Stimulated activated CD4-positive, alpha-beta T cell treated with anti-CD3 and anti-CD28 coated beads, Interleukin-1b, Interleukin-23, amount 100 ng/mL, for 24 hours (primary cell): ENCODE results near the gene LPAR1.

ENCODE experiments used
- DNase-seq, 4 experiments: peaks; one replicate each; pipeline ENCODE4 v3.0.0-alpha.2; 2020; ENCODE audit warnings: low read depth in 4 of 4, low spot score in 1 of 4

The LPAR1 gene

DNA sequence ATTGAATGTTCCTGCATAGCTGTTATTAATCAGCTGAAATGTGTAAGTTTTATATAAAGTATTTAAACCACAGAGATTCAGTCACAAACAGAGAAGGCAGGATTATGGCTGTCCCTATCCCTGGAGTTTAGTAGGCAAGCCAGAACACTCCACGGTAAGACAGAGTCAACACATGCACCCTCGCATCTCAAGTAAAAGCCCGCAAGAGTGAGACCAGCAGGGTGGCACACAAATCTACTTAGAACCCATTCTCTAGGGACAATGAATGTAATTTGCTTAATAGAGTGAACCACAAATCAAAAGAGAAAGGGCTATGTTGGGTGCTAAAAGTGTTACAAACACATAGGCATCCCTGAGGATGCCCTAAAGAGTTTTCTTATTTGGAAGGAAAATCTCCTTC, 35.1 kb downstream of the LPAR1 start:
- DNase-seq, result no peak

DNA sequence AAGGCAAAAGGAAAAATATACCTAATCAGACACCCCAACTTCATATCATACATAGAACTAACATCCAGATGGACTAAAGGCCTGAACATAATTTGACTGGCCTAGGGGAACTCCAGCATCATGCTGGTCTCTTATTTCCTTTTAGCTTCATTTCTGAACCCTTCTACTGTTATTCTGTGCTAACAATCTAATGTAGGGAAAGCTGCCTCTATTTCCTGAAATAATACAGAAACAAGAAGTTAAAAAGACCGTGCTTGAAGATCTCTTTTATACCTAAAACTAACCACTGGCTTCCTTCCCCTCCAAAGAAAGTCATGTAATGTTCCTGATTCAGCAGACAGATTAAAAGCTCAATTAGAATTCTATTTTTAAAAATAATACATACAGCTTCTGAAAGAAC, 36.7 kb downstream of the LPAR1 start:
- no peak for DNase-seq

DNA sequence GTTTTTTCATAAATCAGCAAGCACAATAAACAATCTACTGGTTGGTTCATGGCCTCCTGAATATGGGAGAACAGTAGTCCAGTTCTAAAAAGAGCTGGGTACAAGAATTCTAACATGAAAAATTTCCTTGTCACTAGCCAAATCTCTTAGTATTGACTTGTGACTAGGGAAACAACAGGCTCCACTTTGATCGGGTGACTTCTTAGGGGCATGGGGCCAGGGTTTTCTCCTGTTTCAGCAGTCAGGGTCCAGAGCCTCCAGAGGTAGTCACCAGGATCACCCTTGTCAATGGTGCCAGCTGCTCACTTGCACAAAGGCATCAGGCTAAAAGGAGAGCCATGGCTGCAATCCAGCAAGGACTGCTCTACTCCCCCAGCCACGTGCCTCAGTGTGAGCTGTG, 38.1 kb downstream of the LPAR1 start:
- DNase-seq, result no peak

DNA sequence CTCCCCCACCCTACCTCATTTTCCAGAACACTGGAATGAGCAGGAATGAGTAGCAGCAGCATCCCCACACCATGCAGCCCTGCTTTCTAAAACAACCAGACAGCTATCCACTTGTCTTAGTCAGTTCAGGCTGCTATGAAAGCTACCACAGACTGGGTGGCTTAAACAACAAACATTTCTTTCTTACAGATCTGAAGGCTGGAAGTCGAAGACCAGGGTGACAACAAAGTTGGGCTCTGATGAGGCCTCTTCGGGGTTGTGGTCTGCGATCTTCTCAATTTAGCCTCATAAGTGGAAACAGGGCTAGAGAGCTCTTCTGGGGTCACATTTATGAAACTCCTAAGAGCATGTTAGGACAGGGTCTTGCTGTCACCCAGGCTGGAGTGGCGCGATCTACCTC, 38.9 kb downstream of the LPAR1 start:
- DNase-seq, result no peak

DNA sequence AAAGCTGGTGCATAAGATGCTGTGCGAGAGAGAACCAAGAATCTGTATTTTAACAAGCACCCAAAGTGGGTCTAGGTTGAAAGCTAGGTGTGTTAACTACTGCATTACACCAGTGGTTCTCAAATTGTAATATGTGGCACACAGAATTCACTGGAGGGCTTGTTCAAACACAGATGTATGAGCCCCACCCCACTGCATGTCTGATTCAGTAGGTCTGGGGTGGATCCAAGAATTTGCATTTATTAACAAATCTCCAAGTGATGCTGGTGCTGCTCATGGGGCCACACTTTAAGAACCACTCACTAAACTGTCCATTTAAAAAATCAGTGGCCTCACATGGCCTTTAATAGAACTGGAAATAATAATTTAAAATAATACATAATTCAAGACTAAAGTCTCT, 40.4 kb downstream of the LPAR1 start:
- no peak for DNase-seq

DNA sequence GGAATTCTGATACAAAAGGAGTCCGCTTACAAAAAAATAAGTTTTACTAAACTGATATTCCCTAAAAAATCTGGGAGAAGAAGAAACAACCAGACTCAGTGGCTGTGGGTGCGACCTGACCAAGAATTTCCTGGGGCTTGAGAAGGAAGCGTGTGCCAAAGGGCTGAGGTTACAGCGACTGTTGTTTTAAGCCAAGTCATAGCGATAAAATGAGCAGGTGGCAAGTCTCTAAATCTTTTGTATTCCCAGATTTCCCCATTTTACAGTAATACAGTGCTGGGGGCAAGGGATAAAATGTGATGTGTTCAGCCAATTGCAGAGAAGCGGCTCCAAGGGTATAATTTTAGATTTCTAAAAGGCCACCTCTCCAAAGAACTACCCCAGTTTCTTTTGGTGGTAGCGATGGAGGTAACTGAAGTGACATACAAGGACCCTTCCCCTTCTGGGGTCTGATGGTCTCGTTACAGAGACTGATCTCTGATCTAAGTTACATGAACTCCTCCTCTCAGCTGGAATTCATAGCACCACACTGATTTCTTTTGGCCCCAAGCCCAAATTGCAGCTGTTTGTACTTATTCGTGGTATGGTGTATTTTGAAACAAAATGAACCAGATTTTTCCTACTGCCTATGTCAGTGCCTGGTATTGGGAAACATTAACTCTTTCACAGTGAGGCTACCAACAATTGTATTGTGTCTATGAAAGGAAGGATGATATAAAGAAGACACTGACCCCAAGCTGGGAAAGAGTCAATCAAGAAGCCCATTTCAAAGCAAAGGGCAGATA, 41.6 kb downstream of the LPAR1 start:
- DNase-seq, result no peak

DNA sequence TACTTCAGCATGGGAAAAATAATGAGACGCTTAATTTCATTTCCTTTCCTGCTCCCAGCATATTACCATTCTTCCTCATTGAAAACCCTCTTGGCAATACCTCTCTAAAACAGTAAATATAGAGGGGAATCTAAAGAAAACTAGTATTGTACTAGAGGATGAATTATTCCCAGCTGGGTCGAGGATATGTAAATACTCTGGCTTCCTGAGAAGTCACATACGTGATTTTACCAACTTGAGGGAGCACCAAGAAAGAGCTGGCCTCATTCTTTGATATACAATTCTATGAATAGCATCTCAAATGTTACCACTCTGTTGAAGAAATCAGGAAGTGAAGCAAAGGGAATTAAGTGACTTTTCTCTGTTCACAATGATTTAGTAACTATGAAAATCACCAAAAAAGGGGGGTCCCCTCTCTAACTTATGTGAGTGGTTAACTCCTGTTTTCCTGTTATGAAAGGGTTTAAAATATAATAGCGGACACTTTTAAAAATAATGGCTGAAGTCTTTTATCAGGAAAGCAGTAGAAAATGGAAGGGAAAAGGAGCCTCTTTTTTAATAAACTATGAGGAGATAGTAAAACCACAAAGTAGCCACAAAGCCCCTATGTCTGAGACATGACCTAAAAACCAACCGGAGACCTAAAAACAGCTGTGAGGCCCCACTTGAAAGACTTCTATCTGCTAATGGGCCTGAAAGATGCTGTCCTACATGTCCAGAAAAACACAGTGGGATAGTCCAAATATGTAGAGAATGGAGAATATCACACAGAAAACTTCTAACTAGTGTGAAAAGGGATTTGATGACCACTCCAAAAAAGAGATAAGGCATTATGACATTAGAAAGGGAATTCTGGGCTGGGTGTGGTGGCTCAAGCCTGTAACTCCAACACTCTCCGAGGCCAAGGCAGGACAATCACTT, 42.6 kb downstream of the LPAR1 start:
- DNase-seq, result no peak

DNA sequence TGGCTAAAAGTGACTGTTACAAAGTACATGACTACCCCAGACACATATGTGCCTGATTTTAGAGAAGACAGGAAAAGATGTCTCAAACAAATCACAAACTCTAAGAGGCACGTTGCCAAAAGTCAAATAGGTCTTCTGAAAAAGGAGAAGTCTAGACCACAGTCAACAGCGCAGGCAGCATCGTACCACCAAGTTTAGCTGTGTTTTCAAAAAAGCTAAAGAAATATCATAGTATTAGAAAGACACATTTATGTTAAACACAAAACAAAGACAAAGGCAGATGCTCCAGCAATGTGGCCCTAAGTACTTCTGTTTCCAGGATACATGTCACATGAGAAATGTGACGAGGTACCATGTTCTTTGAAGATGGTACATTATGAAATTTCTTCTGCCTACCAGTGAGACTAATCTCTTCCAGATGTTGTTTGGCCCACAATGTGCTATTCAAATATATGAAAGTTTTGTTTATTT, 43.5 kb downstream of the LPAR1 start:
- DNase-seq, result no peak

DNA sequence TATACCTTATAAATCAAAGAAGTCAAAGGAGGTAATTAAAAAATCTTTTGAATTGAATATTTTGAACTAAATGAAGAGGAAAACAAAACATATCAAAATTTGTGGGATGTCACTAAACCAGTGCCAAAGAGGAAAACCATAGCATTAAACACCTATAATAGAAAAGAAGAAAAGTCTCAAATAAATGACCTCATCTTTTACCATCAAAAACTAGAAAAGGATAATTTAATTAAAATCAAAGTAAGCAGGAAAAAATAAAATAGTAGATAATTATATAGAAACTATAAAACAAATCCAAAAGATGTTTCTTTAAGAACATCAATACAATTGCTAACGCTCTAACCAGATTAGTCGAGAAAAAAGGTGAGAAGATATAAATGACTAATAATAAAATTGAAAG, 47.8 kb downstream of the LPAR1 start:
- no peak for DNase-seq

DNA sequence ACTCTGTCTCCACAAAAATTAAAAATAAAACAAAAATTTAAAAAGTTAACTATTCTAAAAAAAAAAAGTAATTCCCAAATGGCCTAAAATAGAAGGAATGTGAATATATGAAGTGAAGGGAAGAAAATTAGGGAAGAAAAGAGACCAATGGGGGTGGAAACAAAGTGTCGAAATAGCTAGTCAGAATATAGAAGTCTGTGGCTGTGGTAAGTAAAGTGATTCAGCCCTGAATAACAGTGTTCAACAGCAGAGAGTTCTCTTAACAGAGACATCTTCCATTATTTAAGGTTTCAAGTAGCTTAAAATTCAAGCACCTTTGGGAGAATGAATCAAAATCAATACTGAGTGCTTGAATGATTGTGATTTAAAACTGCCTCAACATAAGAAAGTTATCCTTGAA, 51.7 kb downstream of the LPAR1 start:
- no peak for DNase-seq

DNA sequence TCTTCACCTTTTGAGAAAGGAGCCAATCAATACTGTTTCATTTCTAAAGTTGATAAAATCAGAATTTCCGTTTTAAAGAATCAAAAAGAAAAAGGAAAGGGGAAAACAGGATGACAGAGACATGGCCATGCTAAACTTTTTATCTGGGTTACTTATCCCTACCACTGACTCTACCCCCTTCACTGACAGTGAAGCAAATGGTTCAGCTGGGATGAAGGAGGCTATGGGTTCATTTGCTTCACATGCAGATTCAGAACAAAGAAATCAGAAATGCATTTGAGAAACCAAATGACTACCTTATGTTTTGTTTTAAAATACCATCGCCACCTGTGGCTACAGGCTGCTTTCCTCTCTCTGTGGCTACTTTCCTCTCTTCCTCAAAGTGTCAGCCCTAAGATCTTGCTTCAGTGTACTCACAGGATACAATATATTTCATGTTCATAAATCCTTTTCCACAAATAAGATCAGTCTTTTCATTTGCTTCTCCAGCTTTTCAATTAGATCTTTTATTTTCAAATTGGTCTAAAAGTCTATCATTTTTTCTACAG, 53.3 kb downstream of the LPAR1 start:
- DNase-seq, result no peak

DNA sequence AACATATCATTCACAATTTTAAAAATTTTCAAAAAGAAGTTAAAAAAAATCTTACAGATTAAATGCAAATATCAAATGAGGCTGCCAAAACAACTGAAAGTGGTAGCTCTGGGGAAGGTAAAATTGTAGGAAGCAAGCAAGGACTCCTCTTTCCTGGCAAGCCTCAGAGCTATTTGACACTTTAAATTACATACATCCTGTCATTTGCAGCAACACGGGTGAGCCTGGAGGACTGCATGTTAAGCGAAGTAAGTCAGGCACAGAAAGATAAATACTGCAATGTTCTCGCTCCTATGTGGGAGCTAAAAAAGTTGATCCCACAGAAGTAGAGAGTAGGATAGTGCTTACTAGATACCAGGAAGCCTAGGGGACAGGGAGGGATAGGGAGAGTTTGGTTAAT, 58.0 kb downstream of the LPAR1 start:
- no peak for DNase-seq

DNA sequence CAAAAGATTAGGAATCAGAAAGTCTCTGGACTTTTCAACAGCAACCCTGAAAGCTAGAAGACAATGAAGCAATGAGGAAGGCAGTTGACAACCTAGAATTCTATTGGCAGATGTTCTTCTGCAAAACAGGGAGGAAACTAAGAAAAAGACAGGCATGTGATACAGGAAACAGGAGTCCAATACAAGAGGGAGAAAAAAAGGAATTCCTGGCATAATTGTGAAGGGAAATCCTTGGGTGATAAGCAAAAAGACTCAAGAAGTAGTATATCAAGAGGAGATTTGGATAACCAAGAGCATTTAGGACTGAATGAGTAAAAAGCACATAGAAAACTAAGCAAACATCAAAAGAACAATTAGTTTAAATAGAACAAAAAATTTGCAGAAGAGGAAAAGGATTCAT, 58.6 kb downstream of the LPAR1 start:
- no peak for DNase-seq

DNA sequence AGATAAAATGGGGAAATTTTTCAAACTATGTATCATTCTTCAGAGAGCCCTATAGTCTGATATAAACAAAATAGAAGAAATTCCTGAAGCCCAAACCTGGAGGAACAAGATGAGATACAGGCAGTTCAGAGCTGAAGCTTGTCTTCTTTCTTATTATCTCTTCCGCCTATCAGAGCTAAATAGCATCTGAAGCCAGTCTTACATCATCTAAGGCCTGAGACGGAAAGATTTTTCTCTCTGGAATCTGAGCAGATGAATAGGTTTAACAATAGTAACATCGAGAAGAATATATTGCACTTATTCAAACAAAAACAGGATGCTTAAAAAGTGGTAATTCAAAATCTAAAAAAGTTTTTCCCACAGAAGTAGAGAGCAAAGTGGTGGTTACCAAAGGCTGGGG, 59.8 kb downstream of the LPAR1 start:
- no peak for DNase-seq

DNA sequence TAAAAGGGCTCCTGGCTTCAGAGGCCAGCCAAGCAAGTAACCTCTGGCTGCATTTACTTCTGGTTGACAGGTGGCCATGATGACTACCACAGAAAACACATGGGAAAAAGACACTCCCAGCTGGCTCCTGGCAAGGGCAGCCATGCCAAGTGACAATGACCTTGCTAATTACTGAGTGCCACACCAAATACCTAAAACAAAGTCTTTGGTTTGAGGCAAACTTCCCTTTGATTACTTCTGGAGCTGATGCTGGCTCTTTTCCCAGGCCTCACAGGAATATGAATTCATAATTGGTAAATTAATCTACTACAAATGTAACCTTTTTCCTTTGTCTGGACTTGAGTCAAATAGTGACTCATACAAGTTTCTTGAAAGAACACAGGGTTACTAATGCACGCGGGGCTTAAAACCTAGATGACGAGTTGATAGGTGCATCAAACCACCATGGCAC, 61.0 kb downstream of the LPAR1 start:
- DNase-seq, result no peak

DNA sequence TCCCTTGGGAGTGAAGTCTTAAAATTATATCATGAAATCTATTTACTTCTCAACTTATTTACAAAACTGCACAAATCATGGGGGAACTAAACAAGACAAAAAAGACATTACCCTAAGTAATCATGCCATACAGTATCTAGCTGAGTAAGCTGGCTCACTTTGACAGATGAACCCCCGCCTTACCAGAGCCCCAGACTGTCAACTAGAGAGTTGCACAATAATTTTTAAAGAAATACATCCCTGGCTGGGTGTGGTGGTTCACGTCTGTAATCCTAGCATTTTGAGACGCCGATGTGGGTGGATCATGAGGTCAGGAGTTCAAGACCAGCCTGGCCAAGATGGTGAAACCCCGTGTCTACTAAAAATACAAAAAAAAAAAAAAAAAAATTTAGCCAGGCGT, 62.3 kb downstream of the LPAR1 start:
- no peak for DNase-seq

DNA sequence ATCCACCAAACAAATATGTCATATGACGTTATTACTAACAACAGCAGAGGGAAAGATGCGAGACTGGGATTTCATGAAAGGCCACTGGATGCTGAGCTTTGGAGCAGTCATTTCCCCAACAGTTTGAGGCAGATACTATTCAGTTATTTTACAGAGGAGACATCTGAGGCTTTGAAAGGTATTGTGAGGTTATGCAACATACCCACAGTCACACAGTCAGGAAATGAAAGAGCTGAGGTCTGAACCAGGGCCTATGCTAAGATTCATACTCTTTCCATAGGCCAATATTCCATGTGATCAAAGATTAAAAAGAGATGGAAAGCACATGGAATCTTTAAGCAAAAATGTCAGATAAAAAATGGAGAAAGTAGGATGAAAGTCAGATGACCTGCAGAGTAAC, 63.0 kb downstream of the LPAR1 start:
- no peak for DNase-seq

DNA sequence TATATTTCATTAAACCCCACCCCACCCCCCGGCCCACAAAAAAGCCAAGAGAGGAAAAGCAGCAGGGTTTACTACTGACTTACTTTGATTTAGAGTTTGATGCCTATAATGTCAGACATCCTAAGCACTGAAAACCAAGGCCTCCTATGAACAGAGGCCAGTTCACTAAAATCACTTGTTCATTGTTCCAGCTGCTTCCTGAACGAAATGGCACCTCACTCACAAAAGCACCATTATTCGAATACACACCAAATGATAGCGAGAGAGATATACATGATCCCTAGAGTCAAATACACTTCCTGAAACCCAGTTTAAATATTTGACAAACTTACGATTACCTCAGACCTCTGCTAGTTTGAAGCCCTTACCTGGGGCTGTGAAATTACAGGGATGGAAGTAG, 66.6 kb downstream of the LPAR1 start:
- no peak for DNase-seq

DNA sequence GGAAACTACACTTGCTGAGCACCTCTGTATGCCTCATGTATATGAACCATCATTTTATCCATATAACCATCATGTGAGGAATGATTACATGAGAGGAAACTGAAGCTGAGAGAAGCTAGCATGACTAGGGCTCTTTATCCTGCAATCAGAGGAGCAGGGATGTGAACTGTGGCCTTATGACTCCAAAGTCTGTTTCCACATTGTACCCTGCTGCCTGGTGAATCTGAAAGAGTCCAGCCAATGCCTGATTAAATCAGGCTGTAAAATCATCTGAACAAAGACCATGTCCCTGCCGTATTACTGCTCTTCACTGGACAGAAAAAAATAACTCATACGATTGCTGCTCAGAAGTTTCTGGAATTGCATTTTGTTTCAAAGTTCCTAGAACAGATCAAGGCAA, 67.0 kb downstream of the LPAR1 start:
- DNase-seq, result no peak

DNA sequence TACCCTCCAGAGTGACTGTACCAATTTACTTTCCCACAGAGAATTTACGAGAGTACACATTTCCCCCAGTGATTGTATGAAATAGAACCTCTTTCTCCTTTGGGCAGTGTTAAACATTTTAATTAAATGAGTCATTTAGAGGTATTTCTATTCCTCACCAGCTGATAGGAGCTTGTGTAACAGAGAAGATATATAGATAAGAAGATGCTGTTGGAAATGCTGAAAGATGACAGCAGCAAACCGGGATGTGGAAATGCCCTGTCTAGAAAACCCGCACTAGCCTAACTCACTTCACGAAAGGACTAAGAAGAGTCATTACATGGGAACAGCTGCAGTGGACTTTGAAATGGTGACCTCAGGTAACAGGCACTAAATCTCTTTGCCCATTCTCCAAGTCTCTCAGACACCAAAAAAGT, 68.3 kb downstream of the LPAR1 start:
- DNase-seq, result no peak

DNA sequence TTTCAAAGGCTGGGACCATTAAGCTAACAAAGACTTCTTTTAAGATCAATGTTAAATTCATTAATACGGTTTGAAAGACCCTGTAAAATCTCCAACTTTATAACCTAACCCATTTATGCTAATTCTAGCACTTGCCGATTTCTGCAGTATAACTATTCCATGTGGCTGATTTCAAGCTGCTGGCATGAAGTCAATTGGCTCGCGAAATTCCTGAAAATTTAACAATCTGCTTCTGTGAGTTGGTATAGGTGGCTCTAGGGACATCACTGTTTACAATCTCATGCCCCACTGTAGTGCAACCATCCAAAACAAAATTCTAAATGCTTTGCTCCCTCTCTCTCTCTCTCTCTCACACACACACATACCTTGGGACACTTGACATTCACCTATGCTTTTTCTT, 70.2 kb downstream of the LPAR1 start:
- DNase-seq, result no peak

DNA sequence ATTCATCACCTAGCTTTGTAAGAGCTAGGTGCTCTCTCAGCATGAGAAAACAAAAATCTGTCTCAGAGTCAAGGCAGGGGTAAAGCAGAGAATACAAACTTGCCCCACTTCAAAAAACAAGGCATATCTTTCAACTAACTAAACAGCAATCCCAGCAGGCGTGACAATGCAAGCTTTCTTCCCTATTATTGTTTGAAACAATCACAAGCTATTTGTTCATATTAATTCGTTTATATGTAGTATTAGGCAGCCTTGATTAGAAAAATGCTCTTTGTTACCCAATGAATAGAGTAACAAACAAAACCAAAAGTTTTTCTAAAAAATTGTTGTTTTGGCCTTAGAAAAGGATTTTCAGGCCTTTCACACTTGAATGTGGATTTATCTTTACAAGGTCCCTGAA, 71.1 kb downstream of the LPAR1 start:
- DNase-seq, result no peak
